Retina (tissue), 1 donor: ENCODE results near the gene C1QTNF2.
"Not testable (repeated sequence)": the region's sequence is repeated elsewhere in the genome, so short reads cannot be mapped to it uniquely, and the experiment has no call there.

ENCODE experiments used
- DNase-seq: peaks from one replicate; pipeline ENCODE4 v3.0.0-alpha.2; 2016

C1QTNF2 gene

DNA sequence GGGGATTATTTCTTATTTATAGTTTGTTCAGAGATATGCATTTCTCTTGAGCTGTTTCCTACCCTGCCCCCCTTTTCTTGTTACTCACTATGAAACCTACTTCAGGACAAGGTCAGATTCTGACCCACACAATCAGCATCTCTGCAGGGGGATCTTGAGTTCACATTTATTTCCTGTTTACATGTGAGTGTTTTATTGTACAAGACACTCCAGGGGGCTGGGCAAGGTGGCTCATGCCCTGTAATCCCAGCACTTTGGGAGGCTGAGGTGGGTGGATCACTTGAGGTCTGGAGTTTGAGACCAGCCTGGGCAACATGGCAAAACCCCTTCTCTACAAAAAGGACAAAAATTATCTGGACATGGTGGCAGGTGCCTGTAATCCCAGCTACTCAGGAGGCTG, 29.9 kb downstream of the C1QTNF2 start:
- not testable (repeated sequence) for DNase-seq

GRCh38 chr5:160339406-160340130, 30.9 kb downstream of the C1QTNF2 start:
- DNase-seq, result no peak

GRCh38 chr5:160334716-160335115, 35.7 kb downstream of the C1QTNF2 start:
- not testable (repeated sequence) for DNase-seq

- DNase-seq, result no peak
Observed at GRCh38 chr5:160333721-160334120, 36.7 kb downstream of the C1QTNF2 start.

GRCh38 chr5:160330212-160330611, 40.2 kb downstream of the C1QTNF2 start:
- no peak for DNase-seq

GRCh38 chr5:160327818-160328217, 42.6 kb downstream of the C1QTNF2 start:
- no peak for DNase-seq

DNA sequence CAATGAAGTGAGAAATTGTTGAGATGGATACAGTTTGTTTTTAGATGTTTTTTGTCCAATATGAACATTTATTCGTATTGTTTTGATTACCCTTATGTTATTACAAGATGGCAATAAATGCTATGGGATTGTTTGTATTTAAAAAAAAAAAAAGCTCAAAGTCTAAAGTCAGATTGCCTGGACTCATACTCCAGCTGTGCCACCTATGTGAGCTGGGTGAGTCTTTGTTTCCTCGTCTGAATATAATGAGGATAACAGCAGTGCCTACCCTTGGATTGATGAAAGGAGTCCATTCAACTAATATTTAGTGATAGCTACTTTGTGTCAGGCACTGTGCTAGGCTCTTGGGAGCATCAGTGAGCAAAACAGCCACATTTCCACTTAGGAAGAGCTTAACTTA, 43.4 kb downstream of the C1QTNF2 start:
- no peak for DNase-seq

GRCh38 chr5:160325716-160326115, 44.7 kb downstream of the C1QTNF2 start:
- DNase-seq, result no peak

DNA sequence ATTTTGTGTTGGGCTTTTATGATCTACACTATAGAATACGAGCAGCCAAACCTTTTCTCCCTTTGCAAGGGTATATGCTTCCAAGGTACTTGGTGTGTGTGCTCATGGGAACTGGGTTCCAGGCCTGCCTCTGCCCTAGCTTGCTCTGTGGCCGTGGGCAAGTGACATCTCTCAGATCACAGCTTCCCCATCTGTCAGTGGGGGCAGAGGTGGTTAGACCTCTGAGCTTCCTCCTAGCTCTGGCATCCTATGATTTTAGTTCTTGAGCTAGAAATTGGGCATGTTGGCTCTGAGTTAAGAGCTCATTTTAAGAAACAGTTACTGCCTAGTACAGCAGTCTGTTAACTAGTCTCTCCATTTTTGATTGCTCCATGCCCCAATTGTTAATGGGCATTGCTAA, 45.5 kb downstream of the C1QTNF2 start:
- DNase-seq, result no peak

DNA sequence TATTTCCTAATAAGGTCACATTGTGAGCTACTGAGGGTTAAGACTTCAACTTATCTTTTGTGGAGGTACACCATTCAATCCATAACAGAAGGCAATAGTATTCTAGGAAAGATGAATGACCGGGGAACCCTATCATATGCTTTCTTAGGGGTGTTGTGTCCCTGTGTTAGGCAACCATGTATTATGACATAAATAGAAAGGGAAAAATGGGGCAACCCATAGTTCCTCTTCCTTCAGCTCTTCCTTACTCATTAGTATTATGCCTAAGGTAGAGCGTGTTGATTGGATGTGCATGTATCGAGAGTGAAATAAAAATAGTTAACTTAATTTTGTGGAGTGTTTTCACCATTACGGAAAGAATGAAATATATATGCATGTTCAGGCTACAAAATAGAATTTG, 52.0 kb downstream of the C1QTNF2 start:
- DNase-seq, result no peak

DNA sequence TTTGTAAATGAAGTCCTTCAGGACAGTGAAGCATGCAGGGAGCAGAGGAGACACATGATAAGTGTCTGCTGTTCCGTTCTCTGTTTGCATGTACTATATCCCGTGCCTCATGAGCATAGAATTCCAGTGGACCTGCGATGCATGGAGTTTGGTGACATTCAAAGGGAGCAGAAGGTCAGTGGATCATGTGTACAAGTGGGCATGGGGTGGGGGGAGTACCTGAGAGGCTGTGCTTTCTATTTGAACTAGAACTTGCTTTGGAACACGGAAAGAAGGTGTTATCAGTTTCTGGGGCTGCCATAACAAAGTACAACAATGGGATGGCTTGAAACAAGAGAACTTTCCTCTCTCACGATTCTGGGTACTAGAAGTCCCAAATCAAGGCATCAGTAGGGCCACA, 53.0 kb downstream of the C1QTNF2 start:
- DNase-seq, result no peak

GRCh38 chr5:160315968-160316367, 54.5 kb downstream of the C1QTNF2 start:
- no peak for DNase-seq

DNA sequence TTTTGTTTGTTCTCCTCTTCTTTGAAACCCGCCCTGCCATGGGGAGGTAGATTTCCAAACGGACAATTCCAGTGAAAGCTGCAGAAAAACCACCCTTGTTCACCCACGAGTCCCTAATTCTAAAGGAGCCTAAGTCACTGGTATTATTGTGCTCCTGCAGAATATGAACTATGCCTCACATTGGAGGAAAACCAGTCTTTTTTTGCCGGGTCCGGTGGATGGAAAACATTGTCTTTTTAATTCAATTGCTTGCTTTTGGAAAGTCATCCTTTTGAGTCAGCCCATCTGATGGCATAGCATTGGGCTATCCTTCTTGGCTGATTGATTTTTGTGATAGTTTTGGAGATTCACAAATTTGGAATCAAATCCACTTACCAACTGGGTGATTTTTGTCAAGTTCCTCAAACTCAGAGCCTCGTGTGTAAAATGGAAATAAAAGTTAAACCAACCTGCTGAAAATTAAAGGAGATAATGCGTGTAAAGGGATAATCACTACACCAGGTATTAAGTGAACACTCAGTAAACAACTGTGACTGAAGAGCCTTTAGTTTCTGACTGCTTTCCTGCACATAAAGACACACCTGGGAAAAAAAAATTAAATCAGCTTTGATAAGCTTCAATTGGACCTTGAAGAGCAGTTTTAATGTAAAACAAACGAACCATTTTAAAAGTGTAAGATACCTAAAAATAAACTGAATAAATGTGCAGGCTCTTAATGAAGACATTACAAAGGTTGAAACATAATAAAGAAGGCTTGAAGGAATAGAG, 57.3 kb downstream of the C1QTNF2 start:
- no peak for DNase-seq

GRCh38 chr5:160312134-160312959, 58.1 kb downstream of the C1QTNF2 start, which contains the start of gene CCNJL:
CCNJL (minus strand) TSS chr5:160312564; CDS start chr5:160311923, 641 bp downstream.
- peak; percentile 87 for DNase-seq

DNA sequence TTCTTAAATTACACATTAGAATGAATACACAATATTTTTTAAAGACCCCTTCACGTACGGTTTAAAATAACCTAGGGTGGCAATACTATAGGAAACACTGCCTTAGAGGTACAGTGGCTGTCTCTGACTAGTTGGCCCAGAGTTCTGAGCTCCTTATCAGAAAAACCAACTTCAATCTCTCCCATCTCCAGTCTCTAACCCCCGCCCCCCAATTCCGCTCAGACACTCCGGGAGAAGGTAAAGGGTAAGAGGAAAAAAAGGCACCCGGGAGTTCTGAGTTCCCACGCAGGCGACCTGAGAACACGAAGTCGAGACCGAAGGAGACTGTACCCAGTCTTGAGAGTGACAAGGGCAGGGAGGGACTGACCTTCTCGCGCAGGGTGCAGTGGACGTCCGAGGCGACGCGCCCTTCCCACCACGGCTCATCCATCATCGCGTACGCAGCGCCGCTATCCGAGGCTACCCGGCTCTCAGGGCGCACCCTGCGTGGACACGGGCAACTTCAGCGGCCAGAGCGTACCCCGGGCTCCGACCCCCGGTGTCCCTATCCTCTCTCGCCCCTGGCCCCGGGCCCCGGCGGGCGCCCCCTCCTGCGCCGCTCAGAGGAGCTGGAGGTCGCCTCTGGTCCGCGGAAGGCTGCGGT, 58.8 kb downstream of the C1QTNF2 start:
- no peak for DNase-seq

- no peak for DNase-seq
Observed at GRCh38 chr5:160310552-160311295, 59.7 kb downstream of the C1QTNF2 start.

DNA sequence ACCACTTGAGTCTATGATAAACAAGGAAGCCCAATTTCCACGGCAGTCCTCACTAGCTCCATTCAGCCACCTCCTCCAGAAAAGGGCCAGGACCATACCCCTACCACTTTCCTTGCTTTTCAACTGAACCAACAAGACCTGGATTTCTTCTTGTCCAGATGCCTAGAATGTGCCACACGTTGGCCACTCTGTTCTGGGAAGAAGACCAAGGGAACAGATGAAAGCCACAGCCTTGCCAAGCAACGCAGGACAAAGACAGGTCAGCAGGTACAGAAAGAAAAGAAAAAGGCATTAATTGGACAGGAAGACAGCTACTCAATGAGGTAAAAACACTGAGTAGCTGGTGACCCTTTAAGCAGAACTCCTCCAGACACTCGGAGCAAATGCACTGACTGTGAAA, 60.3 kb downstream of the C1QTNF2 start:
- no peak for DNase-seq

DNA sequence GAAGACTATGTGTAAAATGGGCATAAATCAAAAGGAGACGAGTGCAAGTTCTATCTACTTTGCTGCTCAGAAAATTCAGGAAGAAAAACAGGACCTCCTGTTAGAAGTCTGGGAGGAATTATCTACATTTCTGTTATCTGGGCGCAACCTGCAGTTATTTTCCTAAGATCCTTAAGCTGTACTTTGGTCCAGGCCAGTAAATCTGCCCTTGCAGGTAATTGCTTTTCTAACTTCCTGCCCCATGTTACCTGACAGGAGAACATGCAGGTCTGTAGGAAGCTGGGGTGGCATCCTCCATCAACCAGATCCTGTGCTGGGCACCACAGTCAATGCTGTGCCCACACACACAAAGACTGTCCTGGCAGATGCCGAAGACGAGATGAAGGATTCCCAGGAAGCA, 63.7 kb downstream of the C1QTNF2 start:
- no peak for DNase-seq

- no peak for DNase-seq
Observed at GRCh38 chr5:160305319-160305718, 65.1 kb downstream of the C1QTNF2 start.

- no peak for DNase-seq
Observed at GRCh38 chr5:160303690-160304089, 66.7 kb downstream of the C1QTNF2 start.

DNA sequence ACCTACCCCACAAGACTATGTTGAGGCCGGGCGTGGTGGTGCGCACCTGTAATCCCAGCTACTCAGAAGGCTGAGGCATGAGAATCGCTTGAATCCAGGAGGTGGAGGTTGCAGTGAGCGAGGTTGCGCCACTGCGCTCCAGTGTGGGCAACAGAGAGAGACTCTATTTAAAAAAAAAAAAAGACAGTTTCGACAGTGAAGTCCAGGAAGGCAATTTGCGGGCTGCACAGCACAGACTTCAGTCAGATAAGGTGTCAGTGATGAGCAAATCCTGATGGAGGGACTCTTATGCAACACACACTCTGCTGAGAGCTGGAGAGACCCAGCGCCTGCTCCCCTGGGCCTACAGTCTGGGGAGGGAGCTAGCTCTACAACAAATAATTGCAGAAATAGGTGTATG, 72.2 kb downstream of the C1QTNF2 start:
- no peak for DNase-seq

GRCh38 chr5:160297776-160298175, 72.7 kb downstream of the C1QTNF2 start:
- no peak for DNase-seq
